ENCODE data around the gene ADIG. TPM values are rescaled to one million over a fixed set of nuclear protein-coding genes. Genes with fewer than 3 reads are reported as not detected.

ADIG gene
- total RNA-seq, 4 donors from 2014 or later, result not detected

GRCh38 chr20:38615283-38615682 is 34.3 kb downstream of the ADIG start:
- DNase-seq, result no peak
- H3K4me1 ChIP-seq, result no peaks in the 10 kb centered on the region
- H3K27ac ChIP-seq, result no peak overlapping the region
- TF ChIP-seq, protein P1, sequence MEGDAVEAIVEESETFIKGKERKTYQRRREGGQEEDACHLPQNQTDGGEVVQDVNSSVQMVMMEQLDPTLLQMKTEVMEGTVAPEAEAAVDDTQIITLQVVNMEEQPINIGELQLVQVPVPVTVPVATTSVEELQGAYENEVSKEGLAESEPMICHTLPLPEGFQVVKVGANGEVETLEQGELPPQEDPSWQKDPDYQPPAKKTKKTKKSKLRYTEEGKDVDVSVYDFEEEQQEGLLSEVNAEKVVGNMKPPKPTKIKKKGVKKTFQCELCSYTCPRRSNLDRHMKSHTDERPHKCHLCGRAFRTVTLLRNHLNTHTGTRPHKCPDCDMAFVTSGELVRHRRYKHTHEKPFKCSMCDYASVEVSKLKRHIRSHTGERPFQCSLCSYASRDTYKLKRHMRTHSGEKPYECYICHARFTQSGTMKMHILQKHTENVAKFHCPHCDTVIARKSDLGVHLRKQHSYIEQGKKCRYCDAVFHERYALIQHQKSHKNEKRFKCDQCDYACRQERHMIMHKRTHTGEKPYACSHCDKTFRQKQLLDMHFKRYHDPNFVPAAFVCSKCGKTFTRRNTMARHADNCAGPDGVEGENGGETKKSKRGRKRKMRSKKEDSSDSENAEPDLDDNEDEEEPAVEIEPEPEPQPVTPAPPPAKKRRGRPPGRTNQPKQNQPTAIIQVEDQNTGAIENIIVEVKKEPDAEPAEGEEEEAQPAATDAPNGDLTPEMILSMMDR (IDR thresholded peaks at IDR 0.05), result no peak
- TF ChIP-seq POLR2A (IDR thresholded peaks at IDR 0.05), result no peak
- H3K27me3 ChIP-seq, result no peaks in the 10 kb centered on the region
- H3K4me3 ChIP-seq, result no peak overlapping the region
- H3K36me3 ChIP-seq, result no peaks in the 10 kb centered on the region
- no peaks in the 10 kb centered on the region for H3K9me3 ChIP-seq

DNA sequence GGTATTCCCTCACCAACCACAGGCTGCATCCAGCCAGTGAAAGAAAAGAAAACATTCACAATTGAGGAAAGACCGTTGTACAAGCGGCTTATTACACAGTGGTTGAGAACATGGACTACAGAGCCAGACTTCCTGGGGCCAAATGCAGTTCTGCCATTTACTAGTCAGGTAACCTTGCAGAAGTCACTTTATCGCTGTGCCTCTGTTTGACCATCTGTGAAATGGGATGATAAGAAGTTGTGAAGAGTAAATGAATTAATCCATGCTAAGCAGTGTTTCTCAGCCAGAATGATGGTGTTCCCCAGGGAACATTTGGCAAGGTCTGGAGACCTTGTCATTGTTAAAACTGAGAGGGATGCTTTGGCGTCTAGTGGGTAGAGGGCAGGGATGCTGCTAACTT is 35.5 kb downstream of the ADIG start:
- Histone ChIP-seq H3K4me3 (no peak overlapping the region), H3K27ac (no peak overlapping the region), H3K4me1 (no peaks in the 10 kb centered on the region), H3K36me3 (no peaks in the 10 kb centered on the region), H3K27me3 (no peaks in the 10 kb centered on the region), H3K9me3 (no peaks in the 10 kb centered on the region)
- no peak for DNase-seq
- TF ChIP-seq POLR2A (IDR thresholded peaks at IDR 0.05), result no peak
- TF ChIP-seq, protein P1 (IDR thresholded peaks at IDR 0.05), result no peak

DNA sequence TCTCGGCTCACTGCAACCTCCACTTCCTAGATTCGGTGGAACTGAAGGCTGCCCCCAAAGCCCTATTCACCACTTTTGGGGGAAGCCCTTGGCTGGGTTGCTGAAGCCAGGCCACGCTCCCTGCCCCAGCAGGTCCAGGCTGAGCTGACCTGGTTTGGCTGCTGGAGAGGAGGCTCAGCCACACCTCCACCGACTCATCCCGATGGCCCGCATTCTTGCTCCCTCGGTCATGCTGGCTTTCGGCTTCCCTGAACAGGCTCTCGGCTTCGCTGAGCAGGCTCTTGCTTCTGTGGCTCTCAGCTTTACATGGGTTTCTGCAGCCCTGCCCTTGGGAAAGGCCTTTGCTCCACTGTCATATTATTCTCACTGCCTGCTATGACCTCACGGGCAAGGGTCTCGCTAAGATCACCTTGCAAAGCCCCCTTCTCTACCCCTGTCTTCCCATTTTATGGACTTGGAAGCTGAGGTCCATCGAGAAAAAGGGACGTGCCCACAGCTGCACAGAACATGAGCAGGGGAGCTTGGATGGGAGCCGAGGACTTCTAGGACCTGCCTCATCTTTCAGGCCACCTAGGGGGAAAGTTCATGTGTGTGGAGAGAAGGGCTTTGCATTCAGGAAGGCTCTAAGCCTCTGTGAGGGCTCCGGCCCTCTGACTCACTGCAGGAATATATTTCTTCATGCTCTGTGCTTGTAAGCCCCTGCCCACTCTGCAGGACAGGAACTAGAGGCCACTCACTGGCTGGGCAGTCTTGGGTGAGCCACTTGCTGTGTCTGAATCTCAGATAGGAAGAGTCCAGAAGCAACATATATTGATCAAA is 36.2 kb downstream of the ADIG start:
- DNase-seq, result no peak
- no peaks in the 10 kb centered on the region for H3K27me3 ChIP-seq
- no peaks in the 10 kb centered on the region for H3K4me1 ChIP-seq
- no peaks in the 10 kb centered on the region for H3K9me3 ChIP-seq
- no peak overlapping the region for H3K27ac ChIP-seq
- H3K4me3 ChIP-seq, result no peak overlapping the region
- no peaks in the 10 kb centered on the region for H3K36me3 ChIP-seq
- TF ChIP-seq, protein P1 (IDR thresholded peaks at IDR 0.05), result no peak
- no peak for TF ChIP-seq POLR2A (IDR thresholded peaks at IDR 0.05)

DNA sequence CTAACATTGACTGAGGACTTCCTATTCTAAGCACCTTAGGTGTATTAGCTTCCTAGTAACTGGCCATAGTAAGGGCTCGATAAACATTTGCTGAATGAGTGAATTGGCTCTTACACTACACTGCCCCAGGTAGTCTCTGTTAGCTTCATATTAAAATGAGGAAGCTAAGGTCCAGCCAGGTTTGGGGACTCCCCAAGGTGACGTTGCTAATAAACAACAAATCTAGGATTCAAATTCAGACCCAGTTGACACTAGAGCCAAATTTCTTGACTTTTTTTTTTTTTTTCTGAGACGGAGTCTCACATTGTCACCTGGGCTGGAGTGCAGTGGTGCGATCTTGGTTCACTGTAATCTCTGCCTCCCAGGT is 36.8 kb downstream of the ADIG start:
- H3K4me3 ChIP-seq, result no peak overlapping the region
- no peaks in the 10 kb centered on the region for H3K4me1 ChIP-seq
- H3K9me3 ChIP-seq, result no peaks in the 10 kb centered on the region
- TF ChIP-seq, protein P1 (IDR thresholded peaks at IDR 0.05), result no peak
- TF ChIP-seq POLR2A (IDR thresholded peaks at IDR 0.05), result no peak
- DNase-seq, result no peak
- H3K27ac ChIP-seq, result no peak overlapping the region
- no peaks in the 10 kb centered on the region for H3K27me3 ChIP-seq
- no peaks in the 10 kb centered on the region for H3K36me3 ChIP-seq

- H3K36me3 ChIP-seq, result no peaks in the 10 kb centered on the region
- no peak for DNase-seq
- no peak overlapping the region for H3K27ac ChIP-seq
- H3K27me3 ChIP-seq, result no peaks in the 10 kb centered on the region
- TF ChIP-seq POLR2A (IDR thresholded peaks at IDR 0.05), result no peak
- TF ChIP-seq, protein P1 (IDR thresholded peaks at IDR 0.05), result no peak
- no peaks in the 10 kb centered on the region for H3K4me1 ChIP-seq
- H3K4me3 ChIP-seq, result no peak overlapping the region
- no peaks in the 10 kb centered on the region for H3K9me3 ChIP-seq
Observed at GRCh38 chr20:38620441-38620840, 39.4 kb downstream of the ADIG start.

Data from Peyer's patch (tissue), 4 donors.